Smooth muscle cell (in vitro differentiated cells): ENCODE results near the gene LAMC1. TPM values are rescaled to one million over a fixed set of nuclear protein-coding genes. Genes with fewer than 3 reads are reported as not detected.
A peak's percentile ranks its signal among the peaks of the same experiment; 100 is the strongest.

Experiments
- DNase-seq: peaks from one replicate; lab custom pipeline; 2025; ENCODE audit not compliant: unreplicated experiment; lab: John Stamatoyannopoulos, UW
- H2AFZ ChIP-seq: fragments of 200-600 bp; sonication (generic); 2 replicates; pipeline ENCODE4 v1.6.0; 2016; ENCODE audit warnings: antibody characterized with exemption, low read depth, mild to moderate bottlenecking
- H3F3A ChIP-seq: fragments of 200-600 bp; sonication (generic); 2 replicates; pipeline ENCODE4 v1.6.0; 2017; ENCODE audit warnings: antibody characterized with exemption, low read depth
- H3K27ac ChIP-seq: fragments of 200-600 bp; sonication (generic); 2 replicates; pipeline ENCODE4 v1.5.1; 2016; ENCODE audit warnings: low read depth, mild to moderate bottlenecking
- H3K27me3 ChIP-seq: fragments of 200-600 bp; sonication (generic); 2 replicates; pipeline ENCODE4 v1.6.1; 2016; ENCODE audit warnings: low read depth, mild to moderate bottlenecking
- H3K36me3 ChIP-seq: fragments of 200-600 bp; sonication (generic); 2 replicates; pipeline ENCODE4 v1.5.1; 2016; ENCODE audit warnings: low read depth
- H3K4me1 ChIP-seq: fragments of 200-600 bp; sonication (generic); 2 replicates; pipeline ENCODE4 v1.5.1; 2016; ENCODE audit warnings: low read depth
- H3K4me2 ChIP-seq: fragments of 200-600 bp; sonication (generic); 2 replicates; pipeline ENCODE4 v1.6.0; 2016; ENCODE audit warnings: mild to moderate bottlenecking
- H3K4me3 ChIP-seq: fragments of 200-600 bp; sonication (generic); 2 replicates; pipeline ENCODE4 v1.5.1; 2016; ENCODE audit warnings: mild to moderate bottlenecking
- H3K79me2 ChIP-seq: fragments of 200-600 bp; sonication (generic); 2 replicates; pipeline ENCODE4 v1.6.0; 2016; ENCODE audit warnings: low read depth, mild to moderate bottlenecking
- H3K9ac ChIP-seq: fragments of 200-600 bp; sonication (generic); 2 replicates; pipeline ENCODE4 v1.6.0; 2016; ENCODE audit warnings: low read depth
- H3K9me3 ChIP-seq: fragments of 200-600 bp; sonication (generic); replicated peaks from 2 replicates; pipeline ENCODE4 v1.5.1; 2016; ENCODE audit warnings: low read depth
- H4K20me1 ChIP-seq: fragments of 200-600 bp; sonication (generic); 2 replicates; pipeline ENCODE4 v1.6.0; 2016; ENCODE audit warnings: low read depth
- CTCF ChIP-seq: fragments of 200-600 bp; sonication (generic); IDR thresholded peaks from 2 replicates; pipeline ENCODE4 v1.5.1; 2017; ENCODE audit warnings: borderline replicate concordance, mild to moderate bottlenecking, antibody characterized with exemption; ENCODE audit not compliant: insufficient read depth, poor library complexity, severe bottlenecking
- WGBS: methylation state at CpG from one replicate; pipeline ENCODE4 v1.1.7; 2016; ENCODE audit warnings: low lambda C conversion rate; 5-methylcytosine and 5-hydroxymethylcytosine counted together
- polyA plus RNA-seq: library from polyadenylated mRNA; unstranded; fragments of >200 nt; fragmentation: Nextera tagmentation; extraction: Ambion mirVana; gene quantifications from 2 replicates; pipeline ENCODE4 v1.2.1, GENCODE V29; 2016
- total RNA-seq: library from RNA; depleted of rRNA; stranded (reverse); fragments of >200 nt; gene quantifications from 2 replicates; pipeline ENCODE4 v1.2.3, GENCODE V29; 2014

LAMC1 gene
- total and polyA plus RNA-seq, 2 experiments from 2014 or later: 64.9 to 137 TPM

- no peaks in the 10 kb centered on the region for H3K27me3 ChIP-seq
- no peak overlapping the region for H3K9ac ChIP-seq
- no peak overlapping the region for H3K27ac ChIP-seq
- 85% methylated on average over 3 of the region's 3 CpGs for WGBS
- peaks cover 5% of the 10 kb centered on the region for H3K79me2 ChIP-seq
- H3K4me3 ChIP-seq: no peak overlapping the region
- H3K4me1 ChIP-seq: no peaks in the 10 kb centered on the region
- no peak for TF ChIP-seq CTCF
- no peaks in the 10 kb centered on the region for H3K36me3 ChIP-seq
- H3K4me2 ChIP-seq: no peak overlapping the region
- no peak overlapping the region for H2AFZ ChIP-seq
- H3K9me3 ChIP-seq: no peaks in the 10 kb centered on the region
- DNase-seq: no peak
- peaks cover 6% of the 10 kb centered on the region for H4K20me1 ChIP-seq
- H3F3A ChIP-seq: peaks cover 5% of the 10 kb centered on the region
Measured at GRCh38 chr1:183019139-183019740, 4.0 kb upstream of the LAMC1 start.

- Histone ChIP-seq H4K20me1 (peaks cover 12% of the 10 kb centered on the region), H3K4me3 (no peak overlapping the region), H3K9me3 (no peaks in the 10 kb centered on the region), H2AFZ (no peak overlapping the region), H3K4me2 (no peak overlapping the region), H3K36me3 (no peaks in the 10 kb centered on the region), H3K4me1 (peaks cover under 1% of the 10 kb centered on the region), H3K79me2 (peaks cover 12% of the 10 kb centered on the region), H3K27me3 (no peaks in the 10 kb centered on the region), H3K9ac (no peak overlapping the region), H3F3A (peaks cover 5% of the 10 kb centered on the region), H3K27ac (no peak overlapping the region)
- no peak for DNase-seq
- no peak for TF ChIP-seq CTCF
- WGBS: 72% methylated on average over 1 of the region's 1 CpG
Measured at GRCh38 chr1:183019860-183020259, 3.4 kb upstream of the LAMC1 start.

- Histone ChIP-seq H3F3A (peaks cover 5% of the 10 kb centered on the region), H3K4me1 (peaks cover 18% of the 10 kb centered on the region), H3K79me2 (peaks cover 29% of the 10 kb centered on the region), H4K20me1 (peaks cover 28% of the 10 kb centered on the region), H3K36me3 (no peaks in the 10 kb centered on the region), H2AFZ (peak overlapping the region; percentile 14), H3K4me2 (peak overlapping the region; percentile 88), H3K9ac (peak overlapping the region; percentile 99), H3K9me3 (no peaks in the 10 kb centered on the region), H3K27me3 (no peaks in the 10 kb centered on the region), H3K4me3 (peak overlapping the region; percentile 72), H3K27ac (peak overlapping the region; percentile 100)
- TF ChIP-seq CTCF: no peak
- DNase-seq: no peak
- 54% methylated on average over 11 of the region's 11 CpGs for whole genome bisulfite sequencing
Measured at GRCh38 chr1:183021405-183022201, 1.6 kb upstream of the LAMC1 start.
